ENCODE results near the gene TOPORS.
"Not testable (repeated sequence)": the region's sequence is repeated elsewhere in the genome, so short reads cannot be mapped to it uniquely, and the experiment has no call there.

Gene TOPORS

GRCh38 chr9:32526707-32527048 is 25.7 kb downstream of the TOPORS start:
- H3K4me3 ChIP-seq (ENCODE audit: low read length) = peak overlapping the region; percentile 52
- TF ChIP-seq, protein P1, sequence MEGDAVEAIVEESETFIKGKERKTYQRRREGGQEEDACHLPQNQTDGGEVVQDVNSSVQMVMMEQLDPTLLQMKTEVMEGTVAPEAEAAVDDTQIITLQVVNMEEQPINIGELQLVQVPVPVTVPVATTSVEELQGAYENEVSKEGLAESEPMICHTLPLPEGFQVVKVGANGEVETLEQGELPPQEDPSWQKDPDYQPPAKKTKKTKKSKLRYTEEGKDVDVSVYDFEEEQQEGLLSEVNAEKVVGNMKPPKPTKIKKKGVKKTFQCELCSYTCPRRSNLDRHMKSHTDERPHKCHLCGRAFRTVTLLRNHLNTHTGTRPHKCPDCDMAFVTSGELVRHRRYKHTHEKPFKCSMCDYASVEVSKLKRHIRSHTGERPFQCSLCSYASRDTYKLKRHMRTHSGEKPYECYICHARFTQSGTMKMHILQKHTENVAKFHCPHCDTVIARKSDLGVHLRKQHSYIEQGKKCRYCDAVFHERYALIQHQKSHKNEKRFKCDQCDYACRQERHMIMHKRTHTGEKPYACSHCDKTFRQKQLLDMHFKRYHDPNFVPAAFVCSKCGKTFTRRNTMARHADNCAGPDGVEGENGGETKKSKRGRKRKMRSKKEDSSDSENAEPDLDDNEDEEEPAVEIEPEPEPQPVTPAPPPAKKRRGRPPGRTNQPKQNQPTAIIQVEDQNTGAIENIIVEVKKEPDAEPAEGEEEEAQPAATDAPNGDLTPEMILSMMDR (IDR thresholded peaks at IDR 0.05; ENCODE audit: insufficient read depth, low read depth, low read length, missing control alignments) = no peak

GRCh38 chr9:32526041-32526706 is 26.2 kb downstream of the TOPORS start, which contains the start of gene RIGI:
Gene RIGI, minus strand, starts transcription at chr9:32526196. Its CDS starts 30 bp downstream, at chr9:32526166.
- peak within 1 kb of the TSS; percentile 52 for H3K4me3 ChIP-seq (ENCODE audit: low read length)
- TF ChIP-seq, protein P1 (IDR thresholded peaks at IDR 0.05; ENCODE audit: insufficient read depth, low read depth, low read length, missing control alignments) = peak; percentile 67
- DNase-seq (ENCODE audit: low read depth) = peak; percentile 95

More at GRCh38 chr9:32526707-32527048, 25.7 kb downstream of the TOPORS start:
- no peak for DNase-seq (ENCODE audit: low read depth)

GRCh38 chr9:32525709-32526030 is 26.7 kb downstream of the TOPORS start:
- peak overlapping the region; percentile 52 for H3K4me3 ChIP-seq (ENCODE audit: low read length)
- TF ChIP-seq, protein P1 (IDR thresholded peaks at IDR 0.05; ENCODE audit: insufficient read depth, low read depth, low read length, missing control alignments) = no peak
- no peak for DNase-seq (ENCODE audit: low read depth)

DNA sequence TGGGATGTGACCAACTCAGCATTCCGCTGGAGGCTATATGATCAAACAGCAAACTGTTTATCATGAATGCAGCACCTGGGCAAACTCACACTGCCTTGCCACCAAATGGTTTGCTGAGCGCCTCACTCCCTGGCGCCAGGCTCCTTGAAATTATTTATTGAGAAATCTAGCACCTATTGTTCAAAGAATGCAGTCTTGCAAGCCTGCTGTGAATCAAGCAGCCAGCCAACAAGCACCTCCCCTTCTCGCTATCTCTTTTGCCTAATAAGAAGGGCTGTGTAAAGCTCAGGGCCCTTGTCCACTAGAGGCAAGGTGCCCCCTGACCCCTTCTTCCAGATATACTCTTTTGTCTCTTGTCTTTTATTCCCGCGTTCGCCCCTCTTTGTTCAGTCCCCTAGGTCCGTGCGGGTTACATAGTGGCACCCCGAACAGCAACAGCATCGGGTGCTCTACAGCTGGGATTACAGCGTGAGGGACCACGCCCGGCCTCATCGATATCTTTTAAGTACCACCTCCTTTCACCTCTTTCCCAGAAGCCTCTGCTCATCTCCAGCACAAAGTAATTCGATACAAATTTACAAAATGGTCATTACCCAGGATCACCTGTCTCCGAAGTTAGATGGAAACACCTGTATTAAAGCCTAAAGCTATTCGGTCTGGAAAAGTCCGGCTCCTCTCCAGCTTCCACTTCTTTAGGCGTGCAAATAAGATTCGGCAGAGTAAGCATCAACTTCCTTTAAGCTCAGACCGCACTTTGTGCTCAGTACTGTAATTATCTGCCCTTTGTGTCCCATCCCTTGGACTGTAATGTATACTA is 27.3 kb downstream of the TOPORS start:
- peak; percentile 85 for DNase-seq (ENCODE audit: low read depth)
- H3K4me3 ChIP-seq (ENCODE audit: low read length) = peak overlapping the region; percentile 52
- TF ChIP-seq, protein P1 (IDR thresholded peaks at IDR 0.05; ENCODE audit: insufficient read depth, low read depth, low read length, missing control alignments) = no peak

DNA sequence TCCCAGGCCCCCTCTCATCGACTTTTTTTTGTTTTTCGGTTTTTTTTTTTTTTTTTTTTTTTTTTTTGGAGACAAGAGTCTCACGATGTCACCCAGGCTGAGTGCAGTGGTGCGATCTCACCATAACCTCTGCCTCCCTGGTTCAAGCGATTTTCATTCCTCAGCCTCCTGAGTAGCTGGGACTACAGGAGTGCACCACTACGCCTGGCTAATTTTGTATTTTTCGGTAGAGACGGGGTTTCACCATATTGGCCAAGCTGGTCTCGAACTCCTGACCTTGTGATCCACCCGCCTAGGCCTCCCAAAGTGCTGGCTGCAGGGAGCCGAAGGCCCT is 27.9 kb downstream of the TOPORS start:
- not testable (repeated sequence) for DNase-seq (ENCODE audit: low read depth); H3K4me3 ChIP-seq (ENCODE audit: low read length)

GRCh38 chr9:32523910-32524309 is 28.5 kb downstream of the TOPORS start:
- no peak for DNase-seq (ENCODE audit: low read depth)
- TF ChIP-seq, protein P1 (IDR thresholded peaks at IDR 0.05; ENCODE audit: insufficient read depth, low read depth, low read length, missing control alignments) = no peak
- no peak overlapping the region for H3K4me3 ChIP-seq (ENCODE audit: low read length)

GRCh38 chr9:32518276-32518675 is 34.1 kb downstream of the TOPORS start:
- no peak overlapping the region for H3K4me3 ChIP-seq (ENCODE audit: low read length)
- DNase-seq (ENCODE audit: low read depth) = no peak
- TF ChIP-seq, protein P1 (IDR thresholded peaks at IDR 0.05; ENCODE audit: insufficient read depth, low read depth, low read length, missing control alignments) = no peak

All from epithelial cell of esophagus (primary cell).